HepG2 (cell line): Measurements from ENCODE around the gene HIVEP2. TPM values are rescaled to one million over a fixed set of nuclear protein-coding genes. Genes with fewer than 3 reads are reported as not detected.
A peak's percentile ranks its signal among the peaks of the same experiment; 100 is the strongest.

ENCODE experiments used
- ATF7-NPFF ChIP-seq: sonication (generic); formaldehyde crosslinking; IDR thresholded peaks from 2 replicates; pipeline ENCODE4 v1.8.1; 2023; ENCODE audit warnings: mild to moderate bottlenecking, low read depth, missing genetic modification reagents, moderate library complexity
- ETV5 ChIP-seq: IDR thresholded peaks from 2 replicates; pipeline ENCODE4 v1.6.1; 2018; ENCODE audit warnings: missing biosample characterization, missing genetic modification reagents, inconsistent platforms, borderline replicate concordance
- GATAD2A ChIP-seq: IDR thresholded peaks from 2 replicates; pipeline ENCODE4 v1.6.1; 2016
- HMG20B ChIP-seq: conservative IDR thresholded peaks from 2 replicates; pipeline ENCODE4 v1.6.1; 2016; ENCODE audit warnings: missing genetic modification reagents, missing compliant biosample characterization
- JUNB ChIP-seq: sonication (generic); formaldehyde crosslinking; IDR thresholded peaks from 2 replicates; pipeline ENCODE4 v1.8.0; 2022; ENCODE audit warnings: missing genetic modification reagents, mild to moderate bottlenecking, borderline replicate concordance
- NCOA2 ChIP-seq: sonication (generic); formaldehyde crosslinking; IDR thresholded peaks from 2 replicates; pipeline ENCODE4 v1.8.0; 2022; ENCODE audit warnings: inconsistent platforms
- NFIC ChIP-seq: IDR thresholded peaks from 2 replicates; pipeline ENCODE4 v1.6.1; 2012; ENCODE audit warnings: mild to moderate bottlenecking, low read length, inconsistent platforms
- PCBP2 ChIP-seq: fragments of 200-400 bp; formaldehyde crosslinking; optimal IDR thresholded peaks from 2 replicates; pipeline ENCODE3; 2018; ENCODE audit warnings: low read length, low read depth; ENCODE audit not compliant: poor library complexity, severe bottlenecking
- ZNF510 ChIP-seq: sonication (generic); formaldehyde crosslinking; IDR thresholded peaks from 2 replicates; pipeline ENCODE4 v1.4.0; 2020; ENCODE audit warnings: low read depth, mild to moderate bottlenecking, missing genetic modification reagents
- ZNF556 ChIP-seq: sonication (generic); formaldehyde crosslinking; IDR thresholded peaks from 2 replicates; pipeline ENCODE4 v1.4.0; 2020; ENCODE audit warnings: mild to moderate bottlenecking, missing genetic modification reagents, borderline replicate concordance
- ZNF672 ChIP-seq: sonication (generic); formaldehyde crosslinking; IDR thresholded peaks from 2 replicates; pipeline ENCODE4 v1.8.1; 2022; ENCODE audit warnings: missing genetic modification reagents
- ZNF781 ChIP-seq: sonication (generic); formaldehyde crosslinking; IDR thresholded peaks from 2 replicates; pipeline ENCODE4 v1.5.1; 2020; ENCODE audit warnings: borderline replicate concordance, mild to moderate bottlenecking, missing genetic modification reagents; ENCODE audit errors: not compliant biosample characterization
- ZNF841 ChIP-seq: sonication (generic); formaldehyde crosslinking; IDR thresholded peaks from 2 replicates; pipeline ENCODE4 v1.8.1; 2023; ENCODE audit warnings: missing genetic modification reagents, borderline replicate concordance
- polyA plus RNA-seq, 8 experiments: library from polyadenylated mRNA; depleted of rRNA in 3 of 8; stranded (reverse) in 7 of 8; unstranded in 1 of 8; fragments of >200 nt; fragmentation: Illumina TruSeq in 4 of 8; extraction: Trizol in 4 of 8; gene quantifications; 2 replicates each; pipeline versions ENCODE4 v1.2.1 to v1.2.3, GENCODE V29; 2011 to 2016; ENCODE audit warnings: low read depth in 4 of 8, missing spikeins in 1 of 8, mixed read lengths in 1 of 8; ENCODE audit not compliant: insufficient read depth in 1 of 8
- total RNA-seq, 5 experiments: library from RNA; depleted of rRNA; stranded (reverse); fragments of >200 nt; fragmentation: Illumina TruSeq; extraction: Trizol; gene quantifications; 2 replicates each; pipeline ENCODE4 v1.2.3, GENCODE V29; 2016; ENCODE audit warnings: low read depth in 1 of 5
- TF ChIP-seq, protein P1 (sequence below): IDR thresholded peaks from 2 replicates; pipeline ENCODE4 v1.6.1; 2016; ENCODE audit warnings: low read depth, missing genetic modification reagents, missing compliant biosample characterization
- TF ChIP-seq, protein P2 (sequence below): sonication (generic); formaldehyde crosslinking; IDR thresholded peaks from 2 replicates; pipeline ENCODE4 v1.4.0; 2020; ENCODE audit warnings: low read depth, missing genetic modification reagents
- TF ChIP-seq, protein P3 (sequence below): sonication (generic); formaldehyde crosslinking; IDR thresholded peaks from 2 replicates; pipeline ENCODE4 v1.5.0; 2020; ENCODE audit warnings: missing genetic modification reagents

HIVEP2 gene
- total and polyA plus RNA-seq, 2 of the 13 experiments (the other 11 are each of a cell fraction or from before 2014, with no cell fraction given), result 3.4 to 12.9 TPM

DNA sequence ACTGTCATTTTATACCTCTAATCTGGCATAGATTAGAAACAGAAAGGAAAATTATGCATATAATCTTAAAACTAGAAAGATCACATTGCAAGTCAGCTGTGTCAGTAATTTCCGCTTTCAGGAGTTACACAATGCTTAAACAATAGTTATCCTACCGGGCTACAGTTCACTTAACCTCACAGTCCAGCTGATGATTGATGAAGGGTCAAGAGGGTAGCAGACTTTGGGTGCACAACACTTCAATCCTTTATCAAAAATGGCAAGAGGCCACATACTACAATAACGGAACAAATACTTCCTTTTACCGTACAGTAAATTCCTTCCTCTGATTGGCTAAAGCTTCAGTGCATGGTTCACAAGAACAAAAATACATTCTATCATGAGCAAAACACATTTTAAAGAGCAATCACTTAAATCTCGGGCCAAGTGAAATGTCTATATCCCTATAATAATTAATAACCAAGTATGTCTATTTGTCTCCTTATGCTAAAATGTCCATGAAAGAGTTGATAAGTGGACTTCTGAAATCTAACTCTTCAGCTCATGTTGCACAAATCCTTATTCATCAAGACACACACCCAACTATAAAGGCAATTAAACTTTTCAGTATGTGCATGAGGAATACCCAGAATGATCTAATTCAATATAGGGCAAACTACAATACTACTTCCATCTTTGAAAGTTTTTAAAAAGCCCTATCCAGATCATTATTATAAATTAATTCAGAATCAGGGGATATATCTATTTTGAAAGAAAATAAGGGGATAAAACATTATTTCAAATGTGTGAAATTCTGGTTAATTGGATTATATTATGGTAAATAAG is 76.8 kb downstream of the HIVEP2 start (continued):
- TF ChIP-seq, protein P1, sequence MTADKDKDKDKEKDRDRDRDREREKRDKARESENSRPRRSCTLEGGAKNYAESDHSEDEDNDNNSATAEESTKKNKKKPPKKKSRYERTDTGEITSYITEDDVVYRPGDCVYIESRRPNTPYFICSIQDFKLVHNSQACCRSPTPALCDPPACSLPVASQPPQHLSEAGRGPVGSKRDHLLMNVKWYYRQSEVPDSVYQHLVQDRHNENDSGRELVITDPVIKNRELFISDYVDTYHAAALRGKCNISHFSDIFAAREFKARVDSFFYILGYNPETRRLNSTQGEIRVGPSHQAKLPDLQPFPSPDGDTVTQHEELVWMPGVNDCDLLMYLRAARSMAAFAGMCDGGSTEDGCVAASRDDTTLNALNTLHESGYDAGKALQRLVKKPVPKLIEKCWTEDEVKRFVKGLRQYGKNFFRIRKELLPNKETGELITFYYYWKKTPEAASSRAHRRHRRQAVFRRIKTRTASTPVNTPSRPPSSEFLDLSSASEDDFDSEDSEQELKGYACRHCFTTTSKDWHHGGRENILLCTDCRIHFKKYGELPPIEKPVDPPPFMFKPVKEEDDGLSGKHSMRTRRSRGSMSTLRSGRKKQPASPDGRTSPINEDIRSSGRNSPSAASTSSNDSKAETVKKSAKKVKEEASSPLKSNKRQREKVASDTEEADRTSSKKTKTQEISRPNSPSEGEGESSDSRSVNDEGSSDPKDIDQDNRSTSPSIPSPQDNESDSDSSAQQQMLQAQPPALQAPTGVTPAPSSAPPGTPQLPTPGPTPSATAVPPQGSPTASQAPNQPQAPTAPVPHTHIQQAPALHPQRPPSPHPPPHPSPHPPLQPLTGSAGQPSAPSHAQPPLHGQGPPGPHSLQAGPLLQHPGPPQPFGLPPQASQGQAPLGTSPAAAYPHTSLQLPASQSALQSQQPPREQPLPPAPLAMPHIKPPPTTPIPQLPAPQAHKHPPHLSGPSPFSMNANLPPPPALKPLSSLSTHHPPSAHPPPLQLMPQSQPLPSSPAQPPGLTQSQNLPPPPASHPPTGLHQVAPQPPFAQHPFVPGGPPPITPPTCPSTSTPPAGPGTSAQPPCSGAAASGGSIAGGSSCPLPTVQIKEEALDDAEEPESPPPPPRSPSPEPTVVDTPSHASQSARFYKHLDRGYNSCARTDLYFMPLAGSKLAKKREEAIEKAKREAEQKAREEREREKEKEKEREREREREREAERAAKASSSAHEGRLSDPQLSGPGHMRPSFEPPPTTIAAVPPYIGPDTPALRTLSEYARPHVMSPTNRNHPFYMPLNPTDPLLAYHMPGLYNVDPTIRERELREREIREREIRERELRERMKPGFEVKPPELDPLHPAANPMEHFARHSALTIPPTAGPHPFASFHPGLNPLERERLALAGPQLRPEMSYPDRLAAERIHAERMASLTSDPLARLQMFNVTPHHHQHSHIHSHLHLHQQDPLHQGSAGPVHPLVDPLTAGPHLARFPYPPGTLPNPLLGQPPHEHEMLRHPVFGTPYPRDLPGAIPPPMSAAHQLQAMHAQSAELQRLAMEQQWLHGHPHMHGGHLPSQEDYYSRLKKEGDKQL (CRISPR knock-in tag), result peak; percentile 41; the same call in 1 of the 2 replicates
- TF ChIP-seq ETV5 (CRISPR knock-in tag) (peak; percentile 98), ZNF672 (no peak), ZNF556 (CRISPR knock-in tag) (peak; percentile 59; the same call in 1 of the 2 replicates), ZNF510 (CRISPR knock-in tag) (no peak; the same call in 1 of the 2 replicates), NCOA2 (CRISPR knock-in tag) (peak; percentile 95), ATF7-NPFF (CRISPR knock-in tag) (no peak), PCBP2 (no peak), GATAD2A (CRISPR knock-in tag) (peak; percentile 97), NFIC (peak; percentile 93), JUNB (no peak), HMG20B (CRISPR knock-in tag) (peak; percentile 92), ZNF781 (CRISPR knock-in tag) (no peak), ZNF841 (CRISPR knock-in tag) (no peak)
- TF ChIP-seq, protein P2, sequence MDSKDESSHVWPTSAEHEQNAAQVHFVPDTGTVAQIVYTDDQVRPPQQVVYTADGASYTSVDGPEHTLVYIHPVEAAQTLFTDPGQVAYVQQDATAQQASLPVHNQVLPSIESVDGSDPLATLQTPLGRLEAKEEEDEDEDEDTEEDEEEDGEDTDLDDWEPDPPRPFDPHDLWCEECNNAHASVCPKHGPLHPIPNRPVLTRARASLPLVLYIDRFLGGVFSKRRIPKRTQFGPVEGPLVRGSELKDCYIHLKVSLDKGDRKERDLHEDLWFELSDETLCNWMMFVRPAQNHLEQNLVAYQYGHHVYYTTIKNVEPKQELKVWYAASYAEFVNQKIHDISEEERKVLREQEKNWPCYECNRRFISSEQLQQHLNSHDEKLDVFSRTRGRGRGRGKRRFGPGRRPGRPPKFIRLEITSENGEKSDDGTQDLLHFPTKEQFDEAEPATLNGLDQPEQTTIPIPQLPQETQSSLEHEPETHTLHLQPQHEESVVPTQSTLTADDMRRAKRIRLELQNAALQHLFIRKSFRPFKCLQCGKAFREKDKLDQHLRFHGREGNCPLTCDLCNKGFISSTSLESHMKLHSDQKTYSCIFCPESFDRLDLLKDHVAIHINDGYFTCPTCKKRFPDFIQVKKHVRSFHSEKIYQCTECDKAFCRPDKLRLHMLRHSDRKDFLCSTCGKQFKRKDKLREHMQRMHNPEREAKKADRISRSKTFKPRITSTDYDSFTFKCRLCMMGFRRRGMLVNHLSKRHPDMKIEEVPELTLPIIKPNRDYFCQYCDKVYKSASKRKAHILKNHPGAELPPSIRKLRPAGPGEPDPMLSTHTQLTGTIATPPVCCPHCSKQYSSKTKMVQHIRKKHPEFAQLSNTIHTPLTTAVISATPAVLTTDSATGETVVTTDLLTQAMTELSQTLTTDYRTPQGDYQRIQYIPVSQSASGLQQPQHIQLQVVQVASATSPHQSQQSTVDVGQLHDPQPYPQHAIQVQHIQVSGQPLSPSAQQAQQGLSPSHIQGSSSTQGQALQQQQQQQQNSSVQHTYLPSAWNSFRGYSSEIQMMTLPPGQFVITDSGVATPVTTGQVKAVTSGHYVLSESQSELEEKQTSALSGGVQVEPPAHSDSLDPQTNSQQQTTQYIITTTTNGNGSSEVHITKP, result no peak
- TF ChIP-seq, protein P3, sequence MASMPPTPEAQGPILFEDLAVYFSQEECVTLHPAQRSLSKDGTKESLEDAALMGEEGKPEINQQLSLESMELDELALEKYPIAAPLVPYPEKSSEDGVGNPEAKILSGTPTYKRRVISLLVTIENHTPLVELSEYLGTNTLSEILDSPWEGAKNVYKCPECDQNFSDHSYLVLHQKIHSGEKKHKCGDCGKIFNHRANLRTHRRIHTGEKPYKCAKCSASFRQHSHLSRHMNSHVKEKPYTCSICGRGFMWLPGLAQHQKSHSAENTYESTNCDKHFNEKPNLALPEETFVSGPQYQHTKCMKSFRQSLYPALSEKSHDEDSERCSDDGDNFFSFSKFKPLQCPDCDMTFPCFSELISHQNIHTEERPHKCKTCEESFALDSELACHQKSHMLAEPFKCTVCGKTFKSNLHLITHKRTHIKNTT (CRISPR knock-in tag), result no peak
